ENCODE results near the gene ZNF274. TPM values are rescaled to one million over a fixed set of nuclear protein-coding genes. Genes with fewer than 3 reads are reported as not detected.

The ZNF274 gene
- total and polyA plus RNA-seq, 5 donors from 2014 or later = 31.8 to 45.1 (median 34.7) TPM

Other genes with a start within 250 kb of the ZNF274 start
- gene ZNF418, start 247.7 kb upstream of the ZNF274 start, total RNA-seq = 1.0 TPM
- gene ZNF418, start 247.7 kb upstream of the ZNF274 start, polyA plus RNA-seq = 1 to 10 TPM in 2 of 4 donors, not detected in 2; 1.2 to 3.1 TPM
- gene ZNF256, start 235.4 kb upstream of the ZNF274 start, total RNA-seq = 7.6 TPM
- gene ZNF256, start 235.4 kb upstream of the ZNF274 start, polyA plus RNA-seq = 1 to 10 TPM; 1.7 to 6.3 (median 4.9) TPM
- 1.6 TPM for gene C19orf18, start 208.5 kb upstream of the ZNF274 start, total RNA-seq
- gene C19orf18, start 208.5 kb upstream of the ZNF274 start, polyA plus RNA-seq = not detected
- gene ZNF606, start 180.2 kb upstream of the ZNF274 start, total RNA-seq = 10.3 TPM
- 1 to 10 TPM; 1.6 to 6.0 (median 4.7) TPM for gene ZNF606, start 180.2 kb upstream of the ZNF274 start, polyA plus RNA-seq
- not detected for gene ZSCAN1, start 149.0 kb upstream of the ZNF274 start, total RNA-seq
- gene ZSCAN1, start 149.0 kb upstream of the ZNF274 start, polyA plus RNA-seq = not detected
- gene ZNF135, start 123.8 kb upstream of the ZNF274 start, total RNA-seq = 0.39 TPM
- 1 to 10 TPM in 1 of 4 donors, under 1 TPM in 3; 0.15 to 2.7 (median 0.88) TPM for gene ZNF135, start 123.8 kb upstream of the ZNF274 start, polyA plus RNA-seq
- 13.4 TPM for gene ZSCAN18, start 84.8 kb upstream of the ZNF274 start, total RNA-seq
- gene ZSCAN18, start 84.8 kb upstream of the ZNF274 start, polyA plus RNA-seq = 10 to 100 TPM in 2 of 4 donors, 1 to 10 TPM in 2; 3.9 to 17.7 (median 12.0) TPM
- 9.2 TPM for gene ZNF329, start 32.3 kb upstream of the ZNF274 start, total RNA-seq
- 1 to 10 TPM; 2.9 to 9.4 (median 4.8) TPM for gene ZNF329, start 32.3 kb upstream of the ZNF274 start, polyA plus RNA-seq
- 11.6 TPM for gene ZNF544, start 45.9 kb downstream of the ZNF274 start, total RNA-seq
- gene ZNF544, start 45.9 kb downstream of the ZNF274 start, polyA plus RNA-seq = 10 to 100 TPM; 16.2 to 20.8 (median 19.2) TPM
- 6.7 TPM for gene ZNF8, start 95.9 kb downstream of the ZNF274 start, total RNA-seq
- under 1 TPM; 0.33 to 0.87 (median 0.61) TPM for gene ZNF8, start 95.9 kb downstream of the ZNF274 start, polyA plus RNA-seq
- 117 TPM for gene ERVK3-1, start 122.3 kb downstream of the ZNF274 start, total RNA-seq
- gene ERVK3-1, start 122.3 kb downstream of the ZNF274 start, polyA plus RNA-seq = 10 to 100 TPM; 65.9 to 85.8 (median 77.4) TPM
- 2.1 TPM for gene ZSCAN22, start 143.9 kb downstream of the ZNF274 start, total RNA-seq
- gene ZSCAN22, start 143.9 kb downstream of the ZNF274 start, polyA plus RNA-seq = 1 to 10 TPM in 2 of 4 donors, under 1 TPM in 2; 0.31 to 2.6 (median 1.3) TPM
- gene A1BG, start 170.4 kb downstream of the ZNF274 start, total RNA-seq = 11.8 TPM
- 10 to 100 TPM; 32.0 to 53.7 (median 39.8) TPM for gene A1BG, start 170.4 kb downstream of the ZNF274 start, polyA plus RNA-seq
- gene ZNF497, start 179.7 kb downstream of the ZNF274 start, total RNA-seq = 0.27 TPM
- under 1 TPM; 0.34 to 0.79 (median 0.41) TPM for gene ZNF497, start 179.7 kb downstream of the ZNF274 start, polyA plus RNA-seq
- 1.1 TPM for gene ZNF837, start 198.0 kb downstream of the ZNF274 start, total RNA-seq
- 1 to 10 TPM; 2.5 to 7.7 (median 4.6) TPM for gene ZNF837, start 198.0 kb downstream of the ZNF274 start, polyA plus RNA-seq
- 747 TPM for gene RPS5, start 204.2 kb downstream of the ZNF274 start, total RNA-seq
- 1,000 to 10,000 TPM in 3 of 4 donors, 100 to 1,000 TPM in 1; 916 to 1,786 (median 1,426) TPM for gene RPS5, start 204.2 kb downstream of the ZNF274 start, polyA plus RNA-seq
- gene RNF225, start 212.6 kb downstream of the ZNF274 start, total RNA-seq = 0.39 TPM
- gene RNF225, start 212.6 kb downstream of the ZNF274 start, polyA plus RNA-seq = not detected
- gene ZNF584, start 225.6 kb downstream of the ZNF274 start, total RNA-seq = 1.7 TPM
- 1 to 10 TPM; 5.4 to 8.8 (median 5.8) TPM for gene ZNF584, start 225.6 kb downstream of the ZNF274 start, polyA plus RNA-seq

Data from CD4-positive, CD25-positive, alpha-beta regulatory T cell (primary cell).